Measurements from ENCODE around the gene HNRNPK. TPM values are rescaled to one million over a fixed set of nuclear protein-coding genes. Genes with fewer than 3 reads are reported as not detected.

Gene HNRNPK
- total RNA-seq (2012; rRNA removed): 440 and 471 TPM in 2 replicates

- H3K9ac ChIP-seq (ENCODE audit: low read depth, low read length): peak within 1 kb of the TSS; percentile 100
- H3K4me3 ChIP-seq (ENCODE audit: low read length): peak within 1 kb of the TSS; percentile 96
- no peaks in the 10 kb centered on the region for H3K9me3 ChIP-seq (replicated peaks; ENCODE audit: low read length)
- H3K4me2 ChIP-seq (ENCODE audit: low read length): peak within 1 kb of the TSS; percentile 94
- peaks cover 20% of the 10 kb centered on the region for H3K4me1 ChIP-seq (ENCODE audit: control insufficient read depth, insufficient read depth, low read length)
- H3K27me3 ChIP-seq (ENCODE audit: control insufficient read depth, insufficient read depth, low read length): no peaks in the 10 kb centered on the region
- peaks cover 44% of the 10 kb centered on the region for H3K36me3 ChIP-seq (ENCODE audit: insufficient read depth, low read length)
Observed at GRCh38 chr9:83979812-83980394, at the start of gene HNRNPK. Gene HNRNPK (minus strand): TSS chr9:83980215. CDS start chr9:83978252, 1,963 bp downstream.

DNA sequence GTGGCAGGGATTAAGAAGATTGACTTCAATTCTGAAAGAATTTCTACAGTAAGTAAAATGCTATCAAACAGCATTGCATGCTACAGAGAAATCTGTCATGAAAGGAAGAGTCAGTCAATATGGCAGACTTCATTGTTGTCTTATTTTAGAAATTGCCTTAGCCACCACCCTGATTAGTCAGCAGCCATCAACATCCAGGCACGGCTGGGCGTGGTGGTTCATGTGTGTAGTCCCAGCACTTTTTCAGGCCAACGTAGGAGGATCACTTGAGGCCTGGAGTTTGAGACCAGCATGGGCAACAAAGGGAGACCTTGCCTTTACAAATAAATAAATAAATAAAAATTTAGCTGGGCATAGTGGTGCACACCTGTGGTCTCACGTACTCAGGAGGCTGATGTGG lies 47.2 kb upstream of the HNRNPK start:
- Histone ChIP-seq H3K27me3 (ENCODE audit: control insufficient read depth, insufficient read depth, low read length) (no peaks in the 10 kb centered on the region), H3K4me3 (ENCODE audit: low read length) (no peak overlapping the region), H3K9me3 (replicated peaks; ENCODE audit: low read length) (no peaks in the 10 kb centered on the region), H3K9ac (ENCODE audit: low read depth, low read length) (no peak overlapping the region), H3K36me3 (ENCODE audit: insufficient read depth, low read length) (no peaks in the 10 kb centered on the region), H3K4me2 (ENCODE audit: low read length) (no peak overlapping the region), H3K4me1 (ENCODE audit: control insufficient read depth, insufficient read depth, low read length) (no peaks in the 10 kb centered on the region)

DNA sequence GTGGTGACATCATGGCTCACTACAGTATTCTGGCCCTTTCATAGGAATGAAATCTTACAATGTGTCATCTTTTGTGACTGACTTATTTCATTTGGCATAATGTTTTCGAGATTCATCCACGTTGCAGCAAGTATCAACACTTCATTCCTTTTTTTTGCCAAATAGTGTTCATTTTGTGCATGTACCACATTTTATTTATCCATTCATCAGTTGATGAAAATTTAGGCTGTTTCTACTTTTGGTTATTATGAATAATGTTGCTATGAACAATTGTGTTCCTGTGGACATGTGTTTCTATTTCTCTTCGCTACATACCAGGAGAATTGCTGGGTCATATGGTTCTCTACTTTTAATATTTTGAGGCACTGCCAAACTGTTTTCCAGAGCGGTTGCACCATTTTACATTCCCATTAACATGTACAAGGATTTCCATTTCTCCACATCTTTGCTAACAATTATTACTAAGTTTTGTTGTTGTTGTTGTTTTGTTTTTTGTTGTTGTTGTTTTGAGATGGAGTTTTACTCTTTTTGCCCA lies 44.1 kb upstream of the HNRNPK start:
- Histone ChIP-seq H3K36me3 (ENCODE audit: insufficient read depth, low read length) (no peaks in the 10 kb centered on the region), H3K4me3 (ENCODE audit: low read length) (no peak overlapping the region), H3K9ac (ENCODE audit: low read depth, low read length) (no peak overlapping the region), H3K4me2 (ENCODE audit: low read length) (no peak overlapping the region), H3K27me3 (ENCODE audit: control insufficient read depth, insufficient read depth, low read length) (no peaks in the 10 kb centered on the region), H3K9me3 (replicated peaks; ENCODE audit: low read length) (no peaks in the 10 kb centered on the region), H3K4me1 (ENCODE audit: control insufficient read depth, insufficient read depth, low read length) (no peaks in the 10 kb centered on the region)

DNA sequence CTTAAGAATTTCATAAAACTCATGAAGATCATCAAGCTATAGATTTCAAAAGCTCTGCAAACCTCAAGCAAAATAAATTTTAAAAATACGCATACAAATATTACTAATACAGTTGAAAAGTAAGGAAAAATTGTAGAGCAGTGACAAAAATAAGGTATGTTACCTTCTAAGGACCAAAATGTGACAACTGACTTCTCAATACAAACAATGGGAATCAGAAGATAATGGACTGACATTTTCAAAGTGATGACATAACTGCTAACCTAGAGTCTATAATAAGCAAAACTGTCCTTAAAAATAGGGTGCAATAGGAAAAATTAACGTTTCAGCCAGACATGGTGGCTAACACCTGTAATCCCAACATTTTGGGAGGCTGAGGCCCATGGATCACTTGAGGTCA lies 27.6 kb upstream of the HNRNPK start:
- H3K9ac ChIP-seq (ENCODE audit: low read depth, low read length): no peak overlapping the region

DNA sequence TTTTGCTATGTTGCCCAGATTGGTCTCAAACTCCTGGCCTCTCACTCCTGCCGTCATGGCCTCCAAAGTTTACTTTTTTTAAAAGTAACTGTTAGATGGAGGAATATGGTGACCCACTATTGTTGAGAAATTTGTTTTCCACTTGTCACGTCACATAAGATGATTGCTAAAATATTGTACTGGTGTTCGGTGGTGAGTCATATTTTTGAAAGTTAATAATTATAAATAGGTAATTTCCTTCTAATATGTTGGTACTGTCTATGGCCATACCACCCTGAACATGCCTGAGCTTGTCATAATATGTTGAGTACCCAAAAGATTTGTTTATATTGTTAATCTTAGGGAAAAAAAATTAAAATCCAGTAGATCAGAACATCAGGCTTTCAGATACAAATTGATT lies 23.2 kb upstream of the HNRNPK start:
- H3K4me1 ChIP-seq (ENCODE audit: control insufficient read depth, insufficient read depth, low read length): no peaks in the 10 kb centered on the region
- H3K36me3 ChIP-seq (ENCODE audit: insufficient read depth, low read length): peaks cover 15% of the 10 kb centered on the region
- no peak overlapping the region for H3K4me3 ChIP-seq (ENCODE audit: low read length)
- H3K4me2 ChIP-seq (ENCODE audit: low read length): no peak overlapping the region
- H3K9me3 ChIP-seq (replicated peaks; ENCODE audit: low read length): no peaks in the 10 kb centered on the region
- H3K27me3 ChIP-seq (ENCODE audit: control insufficient read depth, insufficient read depth, low read length): no peaks in the 10 kb centered on the region
- H3K9ac ChIP-seq (ENCODE audit: low read depth, low read length): no peak overlapping the region

More for the DNA sequence above, 27.6 kb upstream of the HNRNPK start:
- H3K9me3 ChIP-seq (replicated peaks; ENCODE audit: low read length): no peaks in the 10 kb centered on the region
- H3K4me3 ChIP-seq (ENCODE audit: low read length): no peak overlapping the region
- H3K4me1 ChIP-seq (ENCODE audit: control insufficient read depth, insufficient read depth, low read length): no peaks in the 10 kb centered on the region
- H3K27me3 ChIP-seq (ENCODE audit: control insufficient read depth, insufficient read depth, low read length): no peaks in the 10 kb centered on the region
- H3K4me2 ChIP-seq (ENCODE audit: low read length): no peak overlapping the region
- H3K36me3 ChIP-seq (ENCODE audit: insufficient read depth, low read length): peaks cover 6% of the 10 kb centered on the region

- no peak overlapping the region for H3K9ac ChIP-seq (ENCODE audit: low read depth, low read length)
- no peaks in the 10 kb centered on the region for H3K27me3 ChIP-seq (ENCODE audit: control insufficient read depth, insufficient read depth, low read length)
- H3K9me3 ChIP-seq (replicated peaks; ENCODE audit: low read length): no peaks in the 10 kb centered on the region
- H3K4me3 ChIP-seq (ENCODE audit: low read length): no peak overlapping the region
- peaks cover 15% of the 10 kb centered on the region for H3K36me3 ChIP-seq (ENCODE audit: insufficient read depth, low read length)
- H3K4me2 ChIP-seq (ENCODE audit: low read length): no peak overlapping the region
- H3K4me1 ChIP-seq (ENCODE audit: control insufficient read depth, insufficient read depth, low read length): no peaks in the 10 kb centered on the region
Observed at GRCh38 chr9:84002344-84002743, 22.3 kb upstream of the HNRNPK start.

GRCh38 chr9:84001621-84002020 lies 21.6 kb upstream of the HNRNPK start:
- Histone ChIP-seq H3K27me3 (ENCODE audit: control insufficient read depth, insufficient read depth, low read length) (no peaks in the 10 kb centered on the region), H3K9ac (ENCODE audit: low read depth, low read length) (no peak overlapping the region), H3K9me3 (replicated peaks; ENCODE audit: low read length) (no peaks in the 10 kb centered on the region)

GRCh38 chr9:84000186-84000585 lies 20.2 kb upstream of the HNRNPK start:
- Histone ChIP-seq H3K36me3 (ENCODE audit: insufficient read depth, low read length) (peaks cover 15% of the 10 kb centered on the region), H3K4me3 (ENCODE audit: low read length) (no peak overlapping the region), H3K27me3 (ENCODE audit: control insufficient read depth, insufficient read depth, low read length) (no peaks in the 10 kb centered on the region), H3K4me1 (ENCODE audit: control insufficient read depth, insufficient read depth, low read length) (no peaks in the 10 kb centered on the region), H3K4me2 (ENCODE audit: low read length) (no peak overlapping the region), H3K9me3 (replicated peaks; ENCODE audit: low read length) (no peaks in the 10 kb centered on the region), H3K9ac (ENCODE audit: low read depth, low read length) (no peak overlapping the region)

More at GRCh38 chr9:84001621-84002020, 21.6 kb upstream of the HNRNPK start:
- H3K4me1 ChIP-seq (ENCODE audit: control insufficient read depth, insufficient read depth, low read length): no peaks in the 10 kb centered on the region
- H3K36me3 ChIP-seq (ENCODE audit: insufficient read depth, low read length): peaks cover 15% of the 10 kb centered on the region
- H3K4me3 ChIP-seq (ENCODE audit: low read length): no peak overlapping the region
- H3K4me2 ChIP-seq (ENCODE audit: low read length): no peak overlapping the region

- Histone ChIP-seq H3K4me1 (ENCODE audit: control insufficient read depth, insufficient read depth, low read length) (no peaks in the 10 kb centered on the region), H3K36me3 (ENCODE audit: insufficient read depth, low read length) (peaks cover 9% of the 10 kb centered on the region), H3K9me3 (replicated peaks; ENCODE audit: low read length) (no peaks in the 10 kb centered on the region), H3K4me3 (ENCODE audit: low read length) (no peak overlapping the region), H3K27me3 (ENCODE audit: control insufficient read depth, insufficient read depth, low read length) (no peaks in the 10 kb centered on the region), H3K4me2 (ENCODE audit: low read length) (no peak overlapping the region), H3K9ac (ENCODE audit: low read depth, low read length) (no peak overlapping the region)
Observed at GRCh38 chr9:83999141-83999918, 19.3 kb upstream of the HNRNPK start.

DNA sequence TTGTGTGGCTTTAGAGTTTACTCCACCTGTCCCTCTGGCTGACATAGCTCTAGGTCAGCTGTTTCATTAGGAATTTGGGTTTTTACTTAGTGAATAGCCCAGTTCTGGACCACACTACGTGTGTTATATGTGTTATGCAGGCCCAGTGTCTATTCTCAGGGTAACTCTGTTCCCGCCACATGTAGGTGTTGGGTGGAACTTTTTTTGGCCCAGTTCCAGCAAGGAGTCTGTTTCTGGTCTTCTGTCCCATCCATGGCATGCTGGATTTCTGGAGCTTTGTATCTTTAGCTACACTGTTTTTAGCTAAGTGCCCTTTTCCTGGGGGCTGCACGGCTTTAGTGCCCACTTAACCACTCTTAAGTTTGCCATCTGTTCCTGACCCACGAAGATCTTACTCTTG lies 16.1 kb upstream of the HNRNPK start:
- H3K27me3 ChIP-seq (ENCODE audit: control insufficient read depth, insufficient read depth, low read length): no peaks in the 10 kb centered on the region
- H3K4me2 ChIP-seq (ENCODE audit: low read length): no peak overlapping the region
- H3K9me3 ChIP-seq (replicated peaks; ENCODE audit: low read length): no peaks in the 10 kb centered on the region
- H3K4me1 ChIP-seq (ENCODE audit: control insufficient read depth, insufficient read depth, low read length): peaks cover 5% of the 10 kb centered on the region
- peaks cover under 1% of the 10 kb centered on the region for H3K36me3 ChIP-seq (ENCODE audit: insufficient read depth, low read length)
- no peak overlapping the region for H3K4me3 ChIP-seq (ENCODE audit: low read length)
- H3K9ac ChIP-seq (ENCODE audit: low read depth, low read length): no peak overlapping the region

DNA sequence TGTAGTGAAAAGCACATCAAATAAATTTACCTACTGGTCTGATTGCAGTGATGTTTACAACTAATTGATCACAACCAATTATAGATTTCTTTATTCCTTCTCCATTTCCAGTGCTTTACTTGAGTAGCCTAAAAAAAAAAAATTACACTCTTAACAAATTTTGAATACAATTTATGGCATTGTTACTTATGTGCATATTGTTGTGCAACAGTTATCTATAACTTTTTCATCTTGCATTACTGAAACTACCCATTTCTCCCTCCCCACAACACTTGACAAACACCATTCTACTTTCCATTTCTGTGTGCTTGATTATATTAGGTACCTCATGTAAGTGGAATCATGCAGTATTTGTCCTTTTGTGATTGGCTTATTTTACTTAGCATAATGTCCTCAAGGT lies 12.9 kb upstream of the HNRNPK start:
- Histone ChIP-seq H3K4me1 (ENCODE audit: control insufficient read depth, insufficient read depth, low read length) (peaks cover 5% of the 10 kb centered on the region), H3K4me2 (ENCODE audit: low read length) (no peak overlapping the region)

More for the DNA sequence above, 12.9 kb upstream of the HNRNPK start:
- no peaks in the 10 kb centered on the region for H3K27me3 ChIP-seq (ENCODE audit: control insufficient read depth, insufficient read depth, low read length)
- H3K9ac ChIP-seq (ENCODE audit: low read depth, low read length): no peak overlapping the region
- H3K36me3 ChIP-seq (ENCODE audit: insufficient read depth, low read length): peaks cover 3% of the 10 kb centered on the region
- H3K9me3 ChIP-seq (replicated peaks; ENCODE audit: low read length): no peaks in the 10 kb centered on the region
- H3K4me3 ChIP-seq (ENCODE audit: low read length): no peak overlapping the region

Data from skeletal muscle satellite cell (primary cell).